ENCODE measurements around the gene VEGFB. TPM values are rescaled to one million over a fixed set of nuclear protein-coding genes. Genes with fewer than 3 reads are reported as not detected.

The VEGFB gene
- total RNA-seq, 1 donor from 2014 or later: 14.7 TPM

DNA sequence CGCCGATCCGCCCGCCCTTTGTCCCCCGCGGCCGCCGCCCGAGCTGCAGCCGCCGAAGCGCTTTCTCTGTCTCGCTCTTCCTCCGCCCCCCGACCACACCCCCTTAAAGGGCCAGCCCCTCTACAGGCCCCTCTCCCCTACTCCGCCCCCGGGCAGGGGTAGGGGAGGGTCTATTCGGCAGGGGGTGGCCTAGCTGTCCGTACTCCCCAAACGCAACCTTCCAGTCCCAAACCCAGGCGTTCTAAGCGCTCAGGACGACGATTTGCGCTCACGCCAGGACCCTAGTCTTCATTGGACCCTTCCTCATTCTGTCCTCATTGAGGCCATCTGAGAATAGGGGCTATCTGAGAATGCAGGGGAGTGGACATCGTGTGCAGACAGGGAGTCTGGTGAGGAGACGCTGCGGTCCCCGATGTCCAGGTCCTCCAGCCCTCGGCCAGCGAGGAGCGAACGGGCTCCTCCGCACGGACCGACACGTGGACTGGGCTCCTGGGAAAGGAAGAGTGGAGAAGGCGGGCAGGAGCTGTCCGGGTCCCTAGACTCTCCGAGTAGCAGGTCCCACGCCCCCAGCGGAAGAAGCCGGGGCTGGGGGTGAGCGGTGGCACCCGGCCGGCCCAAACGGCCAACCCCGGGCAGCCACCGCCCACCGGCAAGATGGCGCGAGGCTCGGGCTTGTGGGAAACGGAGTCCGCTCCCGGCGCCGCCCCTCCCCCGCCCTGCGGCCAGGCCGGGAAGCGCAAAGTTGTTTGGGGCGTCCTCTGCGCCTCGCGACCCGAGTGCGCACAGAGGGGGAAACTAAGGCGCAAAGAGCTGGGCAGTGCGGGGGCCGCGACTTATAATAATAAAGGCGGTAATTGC, 12.7 kb downstream of the VEGFB start, which contains the start of gene PPP1R14B:
Gene PPP1R14B (minus strand): TSS at position 73 of the 858 bp plus-strand sequence. CDS start 270 bp downstream, outside the sequence.
- peak; percentile 69 for DNase-seq (ENCODE audit: low read depth)

DNA sequence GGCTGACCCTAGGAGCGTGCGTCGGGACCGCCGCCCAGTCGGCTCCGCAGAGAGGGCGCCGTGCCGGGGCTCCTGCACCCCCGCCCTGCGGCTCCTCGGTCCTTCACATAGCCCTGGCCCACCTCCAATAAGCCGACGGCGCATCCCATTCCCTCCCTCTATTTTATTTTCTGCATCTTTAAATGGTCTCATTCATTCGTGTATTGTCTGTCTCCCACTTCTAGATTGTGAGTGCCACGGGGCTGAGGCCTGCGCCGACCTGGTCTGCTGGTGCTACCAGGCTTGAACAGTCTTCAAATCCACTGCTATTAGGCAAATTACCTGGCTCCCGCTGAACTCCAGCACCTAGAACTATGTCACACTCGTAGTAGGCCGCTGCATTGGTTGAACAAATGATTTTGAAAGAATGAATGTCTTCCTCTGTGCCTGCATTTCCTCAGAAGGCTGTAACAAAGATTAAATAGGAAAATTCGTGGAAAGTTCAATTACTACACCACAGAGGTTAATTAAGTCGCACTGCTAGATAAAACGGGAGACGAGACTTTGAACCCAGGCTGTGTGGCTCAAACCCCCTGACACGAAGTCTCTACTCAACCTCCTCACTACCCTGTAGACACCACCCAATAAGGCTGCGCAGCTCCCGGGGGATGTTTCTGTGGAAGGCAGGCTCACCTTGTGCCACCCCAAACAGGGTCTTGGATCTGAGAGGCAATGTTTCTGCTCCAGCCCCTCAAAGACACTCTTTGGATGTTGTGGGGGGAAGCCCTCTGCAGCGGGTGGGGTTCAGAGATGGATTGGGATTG, 13.5 kb downstream of the VEGFB start:
- no peak for DNase-seq (ENCODE audit: low read depth)

DNA sequence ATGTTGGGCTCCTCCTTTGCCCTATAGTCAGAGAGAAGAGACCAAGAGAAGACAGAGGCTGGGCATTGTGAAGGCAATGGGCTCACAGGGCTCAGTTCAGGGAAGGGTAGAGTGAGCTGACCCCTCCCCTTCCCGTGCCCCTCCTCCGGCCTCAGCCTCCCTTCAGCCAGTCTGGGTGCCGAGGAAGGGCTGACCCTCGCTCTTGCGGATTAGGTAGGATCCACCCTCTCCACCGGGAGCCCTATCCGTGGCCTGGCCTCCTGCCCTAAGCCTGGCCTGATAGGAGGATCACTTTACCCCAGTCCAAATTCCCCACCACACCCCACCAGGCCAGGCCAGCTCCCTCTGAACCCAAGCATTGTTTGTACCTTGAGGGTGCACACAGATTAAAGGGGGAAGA, 14.2 kb downstream of the VEGFB start:
- no peak for DNase-seq (ENCODE audit: low read depth)

DNA sequence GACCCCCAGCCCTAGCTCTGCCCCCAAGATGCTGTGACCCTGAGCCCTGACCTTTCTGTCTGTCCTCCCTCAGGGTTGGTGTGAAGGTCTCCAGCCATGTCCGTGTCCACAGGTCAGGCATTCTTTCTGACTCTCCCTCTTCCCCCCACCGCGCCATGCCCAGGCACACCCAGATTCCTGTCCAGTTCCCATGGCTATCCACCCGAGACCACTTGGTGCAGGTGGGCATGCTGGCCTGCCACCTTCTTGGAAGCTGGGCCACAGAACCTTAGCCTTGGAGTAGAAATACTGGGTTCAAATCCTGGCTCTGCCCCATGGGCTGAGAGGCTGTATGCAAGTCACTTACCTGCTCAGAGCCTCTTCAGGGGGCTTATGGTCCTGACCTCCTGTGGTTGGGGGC, 14.7 kb downstream of the VEGFB start:
- no peak for DNase-seq (ENCODE audit: low read depth)

DNA sequence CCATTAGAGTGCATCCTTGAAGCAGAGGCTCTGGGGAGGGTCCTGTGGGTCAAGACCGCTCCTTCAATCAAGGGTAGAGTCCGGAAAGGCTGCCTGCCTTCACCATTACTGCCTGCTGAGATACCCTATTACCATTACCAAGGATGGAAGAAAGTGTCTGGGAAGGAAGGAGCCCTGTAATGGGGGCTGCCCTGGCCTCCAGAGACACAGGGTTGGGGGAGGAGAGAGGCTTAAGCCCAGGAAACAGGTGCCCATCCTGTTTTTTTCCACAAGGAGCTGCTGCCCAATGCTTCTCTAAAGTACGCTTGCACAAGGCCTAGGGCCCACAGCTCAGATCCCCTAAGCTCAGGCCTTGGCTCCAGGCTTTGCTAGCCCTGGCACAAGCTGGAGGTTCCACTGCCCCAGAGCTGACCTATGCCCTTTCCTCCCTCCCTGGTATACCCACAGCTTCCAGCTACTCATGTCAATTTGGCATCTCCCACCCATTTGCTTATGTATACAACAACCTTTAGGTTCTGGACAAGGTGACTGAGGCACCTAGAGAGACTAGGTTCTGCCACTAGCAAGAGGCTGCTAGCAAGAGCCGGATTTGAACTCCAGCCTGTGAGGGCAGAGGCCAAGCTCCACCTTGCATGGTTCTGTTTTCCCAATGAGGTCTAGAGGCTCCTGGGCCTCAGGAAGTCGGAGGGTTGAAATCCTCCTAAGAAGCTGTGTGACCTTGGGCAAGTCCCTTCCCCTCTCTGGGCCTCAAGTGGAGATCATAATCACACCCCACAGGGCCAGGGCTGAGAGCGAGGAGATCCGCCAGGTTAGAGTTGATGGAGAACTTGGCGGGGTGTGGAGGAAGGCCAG, 15.4 kb downstream of the VEGFB start:
- no peak for DNase-seq (ENCODE audit: low read depth)

DNA sequence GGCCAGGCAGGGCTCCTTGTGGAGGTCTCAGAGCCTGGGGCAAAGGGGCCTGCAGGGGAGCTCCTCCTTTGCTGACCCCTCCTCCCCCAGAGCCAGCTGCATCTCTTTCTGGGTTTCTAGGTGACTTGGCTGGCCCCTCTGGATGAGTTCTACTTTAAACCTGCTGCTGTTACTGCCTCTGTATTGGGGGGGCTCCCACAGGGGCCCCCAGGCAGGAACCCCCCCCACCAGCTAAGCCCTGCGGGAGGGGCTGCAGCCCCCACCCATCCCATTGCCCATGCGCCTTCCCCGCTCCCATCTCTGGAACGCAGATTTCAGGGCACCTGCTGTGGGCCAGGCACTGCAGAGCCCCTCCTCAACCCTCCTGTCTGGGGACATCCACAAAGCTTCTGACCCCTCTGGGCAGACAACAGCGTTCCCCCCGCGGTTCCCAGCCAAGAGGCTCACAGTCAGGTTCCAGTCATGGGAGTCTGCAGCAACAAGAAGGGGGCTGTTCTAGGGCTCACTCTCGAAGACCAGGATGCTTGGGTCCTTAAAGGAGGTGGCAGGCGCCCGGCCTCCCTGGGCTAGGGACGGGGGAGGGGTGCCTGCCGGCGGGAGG, 16.1 kb downstream of the VEGFB start:
- DNase-seq (ENCODE audit: low read depth): no peak

DNA sequence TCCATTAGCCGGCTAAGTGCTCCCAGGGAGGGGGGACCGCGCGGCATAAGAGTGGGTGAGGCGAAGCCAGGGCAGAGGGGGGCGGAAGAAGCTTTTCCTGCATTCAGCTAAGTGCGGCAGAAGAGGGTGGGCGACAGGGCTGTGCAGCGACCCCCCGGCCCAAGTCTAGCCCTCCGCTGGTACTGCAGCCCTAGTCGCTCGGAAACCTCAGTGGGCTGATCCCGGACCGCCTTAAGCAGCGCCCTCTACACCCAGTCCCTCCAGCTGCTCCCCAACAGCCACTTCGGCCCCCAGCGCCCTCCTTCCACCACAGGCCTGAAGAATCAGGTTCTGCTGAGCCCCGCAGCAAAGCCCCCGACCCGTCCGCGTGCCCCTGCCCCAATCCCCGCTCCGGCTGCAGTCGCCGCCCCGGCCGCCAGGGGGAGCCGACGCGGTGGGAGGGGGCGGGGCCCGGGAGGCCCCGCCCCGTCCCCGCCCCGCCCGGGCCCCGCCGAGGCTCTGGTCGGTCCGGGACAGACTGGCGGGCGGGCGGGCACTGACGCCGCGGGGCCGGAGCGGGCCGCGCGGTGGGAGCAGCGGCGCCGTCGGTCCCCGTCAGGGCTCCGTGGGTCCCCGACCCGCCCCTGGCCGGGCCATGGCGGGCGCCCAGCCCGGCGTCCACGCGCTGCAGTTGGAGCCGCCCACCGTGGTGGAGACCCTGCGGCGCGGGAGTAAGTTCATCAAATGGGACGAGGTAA, 16.8 kb downstream of the VEGFB start, which contains the start of gene PLCB3:
Gene PLCB3 (plus strand): TSS at position 515 of the 737 bp plus-strand sequence. CDS start 120 bp downstream, at position 635.
- DNase-seq (ENCODE audit: low read depth): no peak

DNA sequence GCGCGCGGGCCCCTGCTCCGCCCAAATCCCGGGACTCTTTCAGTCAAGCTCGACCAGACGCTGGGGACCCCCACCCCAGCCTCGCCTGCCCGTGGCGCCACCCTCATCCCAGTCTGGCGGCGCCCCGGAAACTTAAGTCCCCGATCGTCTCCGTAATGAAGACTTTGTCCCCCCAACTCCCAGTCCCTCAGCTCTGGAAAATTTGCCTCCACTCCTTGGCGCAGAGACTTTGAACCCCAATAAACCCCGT, 17.3 kb downstream of the VEGFB start:
- no peak for DNase-seq (ENCODE audit: low read depth)

DNA sequence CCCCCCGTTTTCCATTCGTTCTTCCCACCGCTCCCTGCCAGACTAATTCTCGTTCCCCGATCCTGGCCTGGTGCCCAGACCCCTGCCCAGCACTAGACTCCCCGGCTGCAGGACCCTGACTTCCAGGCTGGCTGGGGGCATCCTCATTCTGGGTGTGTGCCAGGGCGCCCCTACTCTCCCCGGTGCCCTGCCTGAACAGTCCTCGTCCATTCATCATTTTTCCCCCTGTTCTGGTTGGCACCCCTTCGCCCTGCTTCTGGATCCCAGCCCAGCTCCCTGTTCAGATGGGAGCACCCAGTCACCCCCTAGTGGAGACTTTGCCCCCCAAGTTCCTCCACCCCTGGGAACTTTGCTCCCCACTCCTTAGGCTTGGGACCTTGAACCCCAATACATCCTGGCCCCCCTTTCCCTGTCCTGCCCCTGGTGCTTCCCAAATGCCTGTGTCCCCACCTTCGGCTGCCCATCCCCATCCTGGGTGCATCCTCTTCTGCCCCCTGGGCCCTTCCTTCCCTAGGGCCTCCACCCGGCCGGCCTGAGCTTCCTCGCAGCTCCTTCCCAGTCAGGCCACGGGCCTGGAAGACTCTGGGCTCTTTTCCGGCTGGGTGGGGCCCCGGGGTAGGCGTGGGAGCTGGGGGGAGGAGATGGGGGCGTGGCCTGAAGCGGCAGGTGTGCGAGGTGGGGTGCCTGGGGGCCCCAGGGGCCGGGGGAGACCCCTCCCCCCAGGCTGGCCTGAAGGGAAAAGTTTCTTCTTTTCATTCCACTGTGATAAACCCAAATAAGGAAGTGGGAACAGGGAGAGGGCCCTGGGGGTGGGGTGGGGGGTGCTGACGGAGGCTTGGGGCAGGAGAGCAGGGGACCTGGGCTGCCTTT, 17.9 kb downstream of the VEGFB start:
- DNase-seq (ENCODE audit: low read depth): no peak

DNA sequence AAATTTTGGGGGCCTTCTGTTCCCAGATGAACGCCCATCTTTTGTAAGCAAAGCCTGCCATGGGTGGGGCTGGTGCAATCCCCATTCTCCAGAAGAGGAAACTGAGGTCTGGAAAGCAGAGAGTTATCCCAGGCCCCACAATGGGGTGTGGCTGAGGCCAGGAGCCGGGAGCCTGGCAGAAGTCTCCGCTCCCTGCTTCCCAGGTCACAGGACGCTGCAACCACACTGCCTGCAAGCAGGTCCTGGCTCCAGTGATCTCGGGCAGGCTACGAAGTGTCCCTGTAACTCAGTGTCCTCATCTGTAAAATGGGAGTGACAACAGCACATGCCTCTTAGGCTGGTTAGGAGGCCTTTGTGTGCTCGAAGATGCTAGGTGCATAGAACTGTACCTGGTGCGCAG, 18.7 kb downstream of the VEGFB start:
- no peak for DNase-seq (ENCODE audit: low read depth)

DNA sequence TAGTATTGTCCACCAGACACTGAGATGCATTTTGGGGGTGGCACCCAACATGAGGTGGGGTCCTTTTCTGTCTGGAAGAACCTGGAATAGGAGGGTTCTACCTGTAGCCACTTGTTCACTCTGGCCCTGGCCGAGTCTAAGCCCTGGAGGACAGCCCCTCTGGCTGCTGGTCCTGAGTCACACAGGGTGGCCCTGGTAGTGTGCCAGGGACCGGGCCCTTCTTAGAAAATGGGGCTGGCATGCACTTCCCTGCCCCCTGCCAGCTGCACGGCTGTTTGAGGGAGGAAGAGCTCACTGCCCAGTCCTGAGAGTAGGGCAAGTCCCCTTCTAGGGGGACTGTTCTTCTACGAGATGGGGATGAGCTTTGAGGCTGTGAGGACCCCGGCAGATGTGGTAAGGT, 19.1 kb downstream of the VEGFB start:
- DNase-seq (ENCODE audit: low read depth): no peak

DNA sequence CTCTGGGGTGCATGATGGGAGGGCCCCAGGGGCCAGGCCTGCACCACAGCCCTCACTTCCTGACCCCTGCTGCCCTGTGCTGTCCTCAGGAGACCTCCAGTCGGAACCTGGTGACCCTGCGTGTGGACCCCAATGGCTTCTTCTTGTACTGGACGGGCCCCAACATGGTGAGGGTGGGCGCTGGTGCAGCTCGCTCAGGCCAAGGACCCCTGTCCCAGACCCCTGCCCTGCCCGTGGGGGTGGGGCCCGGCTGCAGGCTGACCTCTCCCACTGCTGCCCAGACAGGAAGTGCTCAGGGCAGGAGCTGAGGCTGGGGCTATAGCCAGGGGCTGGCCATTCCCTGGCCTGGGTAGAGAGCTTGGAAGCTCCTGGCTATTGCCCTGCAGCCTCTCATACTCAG, 19.9 kb downstream of the VEGFB start:
- DNase-seq (ENCODE audit: low read depth): no peak

DNA sequence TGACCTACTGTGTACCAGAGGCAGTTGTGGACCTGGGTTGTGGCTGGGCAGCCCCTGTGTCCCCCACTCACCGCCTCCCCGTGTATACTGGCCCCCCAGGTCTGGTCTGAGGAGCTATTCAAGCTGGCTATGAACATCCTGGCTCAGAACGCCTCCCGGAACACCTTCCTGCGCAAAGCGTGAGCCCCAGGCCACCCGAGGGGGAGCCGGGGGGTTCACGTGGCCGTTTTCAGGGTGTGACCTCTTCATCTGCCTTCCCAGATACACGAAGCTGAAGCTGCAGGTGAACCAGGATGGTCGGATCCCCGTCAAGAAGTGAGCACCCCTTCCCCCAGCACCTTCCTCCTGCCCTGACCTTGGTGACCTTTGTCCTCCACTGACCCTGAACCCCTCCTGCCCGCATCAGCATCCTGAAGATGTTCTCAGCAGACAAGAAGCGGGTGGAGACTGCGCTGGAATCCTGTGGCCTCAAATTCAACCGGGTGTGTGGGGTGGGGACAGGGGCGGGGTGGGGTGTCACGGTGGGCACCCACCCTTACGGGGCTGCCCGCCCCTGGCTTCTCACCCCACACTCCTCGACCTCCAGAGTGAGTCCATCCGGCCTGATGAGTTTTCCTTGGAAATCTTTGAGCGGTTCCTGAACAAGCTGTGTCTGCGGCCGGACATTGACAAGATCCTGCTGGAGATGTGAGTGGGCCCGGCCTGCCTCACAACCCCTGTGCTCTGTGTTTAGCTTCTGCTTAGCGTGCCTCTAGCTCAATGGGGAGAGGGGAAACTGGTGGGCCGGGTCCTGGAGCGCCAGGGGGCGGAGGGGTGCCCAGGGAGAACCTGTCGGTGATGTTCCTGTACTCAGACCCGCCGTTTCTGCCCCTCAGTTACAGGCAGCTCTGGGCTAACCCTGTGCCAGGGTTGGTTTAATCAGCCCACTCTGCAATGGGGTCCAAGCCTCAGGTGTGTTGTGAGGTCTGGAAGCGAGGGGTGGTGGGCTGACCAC, 21.0 kb downstream of the VEGFB start:
- no peak for DNase-seq (ENCODE audit: low read depth)

DNA sequence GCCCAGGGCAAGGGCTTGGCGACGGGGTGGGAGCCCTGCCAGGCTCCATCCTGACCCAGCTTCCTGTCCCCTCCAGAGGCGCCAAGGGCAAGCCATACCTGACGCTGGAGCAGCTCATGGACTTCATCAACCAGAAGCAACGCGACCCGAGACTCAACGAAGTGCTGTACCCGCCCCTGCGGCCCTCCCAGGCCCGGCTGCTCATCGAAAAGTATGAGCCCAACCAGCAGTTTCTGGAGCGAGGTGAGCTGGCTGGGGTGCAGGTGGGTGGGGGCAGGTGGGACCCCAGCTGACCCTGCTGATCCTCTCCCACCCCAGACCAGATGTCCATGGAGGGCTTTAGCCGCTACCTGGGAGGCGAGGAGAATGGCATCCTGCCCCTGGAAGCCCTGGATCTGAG, 21.9 kb downstream of the VEGFB start:
- DNase-seq (ENCODE audit: low read depth): no peak

DNA sequence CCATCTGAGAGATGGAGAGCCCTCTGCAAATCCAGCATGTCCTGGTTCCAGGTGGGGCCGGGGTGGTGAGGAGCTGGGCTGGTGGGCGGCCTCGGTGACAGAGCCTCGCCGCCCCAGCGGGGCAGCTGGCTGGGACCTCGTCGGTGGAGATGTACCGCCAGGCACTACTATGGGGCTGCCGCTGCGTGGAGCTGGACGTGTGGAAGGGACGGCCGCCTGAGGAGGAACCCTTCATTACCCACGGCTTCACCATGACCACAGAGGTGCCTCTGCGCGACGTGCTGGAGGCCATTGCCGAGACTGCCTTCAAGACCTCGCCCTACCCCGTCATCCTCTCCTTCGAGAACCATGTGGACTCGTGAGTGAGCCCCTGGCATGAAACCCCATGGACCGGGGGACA, 24.0 kb downstream of the VEGFB start:
- DNase-seq (ENCODE audit: low read depth): no peak

DNA sequence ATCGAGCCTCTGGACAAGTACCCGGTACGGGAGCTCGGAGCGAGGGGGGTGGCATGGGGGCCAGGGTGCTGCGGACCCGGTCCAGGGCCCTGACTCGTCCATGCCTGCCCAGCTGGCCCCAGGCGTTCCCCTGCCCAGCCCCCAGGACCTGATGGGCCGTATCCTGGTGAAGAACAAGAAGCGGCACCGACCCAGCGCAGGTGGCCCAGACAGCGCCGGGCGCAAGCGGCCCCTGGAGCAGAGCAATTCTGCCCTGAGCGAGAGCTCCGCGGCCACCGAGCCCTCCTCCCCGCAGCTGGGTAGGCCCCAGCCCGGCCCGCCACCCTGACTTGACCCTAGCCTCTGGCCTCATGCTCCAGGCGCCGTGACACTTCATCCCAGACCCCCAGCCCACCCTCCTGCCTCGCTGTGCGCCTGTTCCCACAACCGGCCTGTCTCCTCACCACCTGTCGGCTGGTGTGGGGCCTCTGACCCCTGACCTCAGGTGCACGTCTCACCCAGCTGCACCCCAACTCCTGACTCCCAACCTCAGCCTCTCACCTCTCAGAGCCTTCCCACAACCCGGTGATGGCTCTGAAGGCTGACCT, 24.7 kb downstream of the VEGFB start:
- DNase-seq (ENCODE audit: low read depth): no peak

DNA sequence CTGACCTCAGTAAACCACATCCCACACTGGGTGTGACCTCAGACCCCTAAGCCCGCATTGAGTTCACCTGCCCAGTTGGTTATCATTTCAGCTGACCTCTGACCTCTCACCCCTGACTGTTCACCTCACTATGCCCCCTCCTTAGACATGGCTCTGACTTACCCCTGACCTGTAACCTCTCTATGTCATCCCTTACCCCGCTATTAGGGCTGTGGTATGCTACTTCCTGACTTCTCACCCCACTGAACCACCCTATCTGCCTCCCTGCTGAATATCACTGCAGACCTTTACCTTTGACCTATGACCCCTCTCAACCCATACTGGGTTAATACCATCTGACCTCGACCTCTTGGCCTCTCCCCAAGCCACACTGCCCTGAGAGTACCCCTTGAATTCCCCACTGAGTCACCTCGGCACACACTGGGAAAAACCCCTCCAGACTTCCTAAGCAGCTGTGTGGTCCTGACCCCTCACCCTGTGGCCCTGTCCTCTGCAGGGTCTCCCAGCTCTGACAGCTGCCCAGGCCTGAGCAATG, 25.2 kb downstream of the VEGFB start:
- DNase-seq (ENCODE audit: low read depth): no peak

DNA sequence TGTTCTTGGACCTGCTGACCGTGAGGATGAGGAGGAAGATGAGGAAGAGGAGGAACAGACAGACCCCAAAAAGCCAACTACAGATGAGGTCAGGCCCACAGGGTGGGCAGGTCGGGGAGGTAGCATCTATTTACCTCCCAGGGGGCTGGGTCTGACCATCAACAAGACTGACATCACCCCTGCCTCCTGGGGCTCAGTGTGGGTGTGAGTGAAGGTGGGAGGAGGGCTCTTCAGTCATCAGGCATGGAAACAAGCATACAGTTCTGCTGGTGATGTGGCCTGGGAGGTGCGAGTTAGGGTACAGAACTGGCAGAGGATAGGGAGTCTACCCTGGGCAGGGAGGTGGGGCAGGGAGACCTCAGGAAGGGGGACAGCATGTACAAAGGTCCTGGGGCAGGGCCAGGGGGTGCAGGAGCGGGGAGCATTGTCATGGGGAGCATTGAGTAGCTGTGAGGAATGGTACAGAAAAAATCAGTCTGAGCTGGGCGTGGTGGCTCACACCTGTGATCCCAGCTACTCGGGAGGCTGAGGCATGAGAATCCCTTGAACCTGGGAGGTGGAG, 25.8 kb downstream of the VEGFB start:
- DNase-seq (ENCODE audit: low read depth): no peak
